ENCODE data around the gene GJA3.

The GJA3 gene

GRCh38 chr13:20186771-20187170, 25.9 kb upstream of the GJA3 start:
- H3K27ac ChIP-seq (ENCODE audit: low read depth, low read length, poor library complexity, severe bottlenecking): no peak overlapping the region
- H3F3A ChIP-seq (ENCODE audit: insufficient read depth, low read length): no peaks in the 10 kb centered on the region
- H3K36me3 ChIP-seq (ENCODE audit: insufficient read depth, low read length): no peaks in the 10 kb centered on the region
- H3K9me3 ChIP-seq (ENCODE audit: low read length): no peaks in the 10 kb centered on the region
- H3K79me2 ChIP-seq (ENCODE audit: insufficient read depth, low read length): no peaks in the 10 kb centered on the region
- H3K27me3 ChIP-seq (ENCODE audit: insufficient read depth, low read length): 0 out of 2 replicates have a peak, but pooled peaks cover 3% of the 10 kb centered on the region
- no peak overlapping the region for H3K4me2 ChIP-seq (ENCODE audit: low read length)
- no peak overlapping the region for H3K4me3 ChIP-seq (ENCODE audit: low read depth, low read length, poor library complexity, severe bottlenecking)
- H3K9ac ChIP-seq (ENCODE audit: low read length): no peak overlapping the region
- no peak for TF ChIP-seq CTCF (IDR thresholded peaks at IDR 0.05; ENCODE audit: low read length)
- TF ChIP-seq EZH2 (IDR thresholded peaks at IDR 0.05; ENCODE audit: borderline replicate concordance, low read length): no peak
- no peak overlapping the region for H2AFZ ChIP-seq (ENCODE audit: low read length)
- H3K9me2 ChIP-seq (ENCODE audit: low read depth, low read length): no peaks in the 10 kb centered on the region
- no peaks in the 10 kb centered on the region for H4K20me1 ChIP-seq (ENCODE audit: insufficient read depth, low read length)
- no peaks in the 10 kb centered on the region for H3K4me1 ChIP-seq (ENCODE audit: insufficient read depth, low read length, severe bottlenecking)

DNA sequence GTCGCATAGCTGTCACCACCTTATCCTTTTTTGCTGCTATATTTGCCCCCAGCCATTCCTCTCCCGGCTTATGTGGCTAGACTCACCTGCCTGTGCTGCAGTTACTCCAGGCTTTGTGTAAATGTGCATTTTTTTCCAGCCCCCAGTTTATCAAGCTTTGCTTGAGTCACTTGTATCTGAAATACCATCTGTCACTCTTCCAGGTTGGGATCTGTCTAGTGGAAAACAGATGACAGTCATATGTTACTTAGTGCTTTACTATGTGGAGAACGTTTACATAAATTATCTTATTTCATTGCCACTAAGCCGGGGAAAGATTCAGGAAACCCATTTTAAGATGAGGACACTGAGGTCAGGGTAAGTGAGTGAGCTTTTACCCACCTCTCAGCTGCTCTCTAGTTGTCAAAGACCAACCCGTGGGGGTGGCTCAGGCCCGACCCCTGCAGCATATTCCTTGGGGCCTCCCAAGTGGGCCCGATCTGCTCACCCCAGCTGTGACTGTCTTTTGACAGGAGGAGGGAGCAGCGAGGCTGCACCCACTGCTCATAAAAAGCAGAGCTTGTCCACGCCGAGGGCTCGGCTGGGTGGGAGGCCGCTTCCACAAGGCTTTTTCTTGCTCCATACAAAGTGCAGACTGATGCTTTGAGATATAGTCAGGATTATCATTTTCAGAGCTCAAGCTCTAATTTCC, 24.7 kb upstream of the GJA3 start:
- Histone ChIP-seq H3K4me3 (ENCODE audit: low read depth, low read length, poor library complexity, severe bottlenecking) (no peak overlapping the region), H2AFZ (ENCODE audit: low read length) (no peak overlapping the region), H3F3A (ENCODE audit: insufficient read depth, low read length) (no peaks in the 10 kb centered on the region), H3K4me1 (ENCODE audit: insufficient read depth, low read length, severe bottlenecking) (no peaks in the 10 kb centered on the region), H3K9me2 (ENCODE audit: low read depth, low read length) (no peaks in the 10 kb centered on the region), H3K27me3 (ENCODE audit: insufficient read depth, low read length) (no peaks in the 10 kb centered on the region), H3K36me3 (ENCODE audit: insufficient read depth, low read length) (no peaks in the 10 kb centered on the region), H3K4me2 (ENCODE audit: low read length) (no peak overlapping the region), H3K9me3 (ENCODE audit: low read length) (no peaks in the 10 kb centered on the region), H3K9ac (ENCODE audit: low read length) (no peak overlapping the region), H3K79me2 (ENCODE audit: insufficient read depth, low read length) (no peaks in the 10 kb centered on the region), H3K27ac (ENCODE audit: low read depth, low read length, poor library complexity, severe bottlenecking) (no peak overlapping the region), H4K20me1 (ENCODE audit: insufficient read depth, low read length) (no peaks in the 10 kb centered on the region)
- no peak for TF ChIP-seq CTCF (IDR thresholded peaks at IDR 0.05; ENCODE audit: low read length)
- no peak for TF ChIP-seq EZH2 (IDR thresholded peaks at IDR 0.05; ENCODE audit: borderline replicate concordance, low read length)

DNA sequence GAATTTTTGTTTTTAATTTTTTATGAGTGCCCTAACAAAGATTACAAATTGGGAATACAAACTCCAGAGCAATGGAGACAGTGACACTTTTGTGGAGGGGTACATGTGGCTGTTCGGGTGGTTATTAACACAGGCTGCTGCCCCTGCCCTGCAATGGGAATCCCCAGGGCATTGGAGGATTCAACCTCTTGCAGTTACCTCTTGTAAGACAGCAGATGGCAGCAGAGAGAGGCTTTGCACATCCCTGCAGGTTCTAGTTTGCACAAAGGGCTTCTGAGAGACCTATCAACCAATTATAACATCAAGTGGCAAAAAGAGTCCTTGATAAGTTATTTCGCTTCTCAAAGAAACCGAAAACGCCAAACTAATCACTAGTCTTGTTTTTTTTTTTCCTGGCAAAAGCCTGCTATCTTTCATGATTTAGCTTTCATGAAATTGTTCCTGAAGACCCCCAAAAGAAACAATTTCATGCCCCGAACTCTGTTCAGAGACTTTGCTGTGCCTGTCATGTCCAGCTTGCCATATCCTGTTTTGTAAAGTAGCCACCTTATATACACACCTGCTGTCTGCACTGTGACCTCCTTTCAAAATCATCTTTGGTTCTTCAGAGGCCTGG, 21.5 kb upstream of the GJA3 start:
- no peaks in the 10 kb centered on the region; the same call in 1 of the 2 replicates for H3K27me3 ChIP-seq (ENCODE audit: insufficient read depth, low read length)
- H3K36me3 ChIP-seq (ENCODE audit: insufficient read depth, low read length): no peaks in the 10 kb centered on the region
- H2AFZ ChIP-seq (ENCODE audit: low read length): no peak overlapping the region
- H3F3A ChIP-seq (ENCODE audit: insufficient read depth, low read length): no peaks in the 10 kb centered on the region
- no peaks in the 10 kb centered on the region for H3K79me2 ChIP-seq (ENCODE audit: insufficient read depth, low read length)
- TF ChIP-seq CTCF (IDR thresholded peaks at IDR 0.05; ENCODE audit: low read length) (peak; percentile 66), EZH2 (IDR thresholded peaks at IDR 0.05; ENCODE audit: borderline replicate concordance, low read length) (no peak)
- no peak overlapping the region for H3K4me2 ChIP-seq (ENCODE audit: low read length)
- no peak overlapping the region for H3K9ac ChIP-seq (ENCODE audit: low read length)
- no peak overlapping the region for H3K4me3 ChIP-seq (ENCODE audit: low read depth, low read length, poor library complexity, severe bottlenecking)
- H3K9me2 ChIP-seq (ENCODE audit: low read depth, low read length): no peaks in the 10 kb centered on the region
- no peaks in the 10 kb centered on the region for H4K20me1 ChIP-seq (ENCODE audit: insufficient read depth, low read length)
- no peak overlapping the region for H3K27ac ChIP-seq (ENCODE audit: low read depth, low read length, poor library complexity, severe bottlenecking)
- H3K4me1 ChIP-seq (ENCODE audit: insufficient read depth, low read length, severe bottlenecking): no peaks in the 10 kb centered on the region
- no peaks in the 10 kb centered on the region for H3K9me3 ChIP-seq (ENCODE audit: low read length)

Measured in OCI-LY1 (cell line).